Dendritic cell treated with granulocyte-macrophage colony-stimulating factor and Interleukin-4, amounts not matched to agents 40 ng/mL and 50 ng/mL, for 4 days (primary cell): ENCODE measurements around the gene PTPRN2.
"Not testable (repeated sequence)": the region's sequence is repeated elsewhere in the genome, so short reads cannot be mapped to it uniquely, and the experiment has no call there.

Experiments used
- H3K27ac Mint-ChIP-seq: one replicate; pipeline ENCODE4 v1.8.0; 2022; ENCODE audit warnings: mild to moderate bottlenecking, mixed read lengths
- H3K27me3 Mint-ChIP-seq: one replicate; pipeline ENCODE4 v1.8.0; 2022; ENCODE audit warnings: mild to moderate bottlenecking, mixed read lengths
- H3K36me3 Mint-ChIP-seq: one replicate; pipeline ENCODE4 v1.8.0; 2022; ENCODE audit warnings: low read depth, mixed read lengths
- H3K4me1 Mint-ChIP-seq: one replicate; pipeline ENCODE4 v1.8.0; 2022; ENCODE audit warnings: low read depth, mixed read lengths
- H3K4me3 Mint-ChIP-seq: one replicate; pipeline ENCODE4 v1.8.0; 2022; ENCODE audit warnings: mild to moderate bottlenecking, moderate library complexity, mixed read lengths
- H3K9me3 Mint-ChIP-seq: one replicate; pipeline ENCODE4 v1.8.0; 2022; ENCODE audit warnings: mixed read lengths
- intact Hi-C: fragments of 100-400 bp; cut with micrococcal nuclease; formaldehyde crosslinking; loops from one replicate; pipeline ENCODE4 v1.15.0; 2022

PTPRN2 gene

GRCh38 chr7:158336952-158337351, 250.7 kb downstream of the PTPRN2 start:
- H3K27ac Mint-ChIP-seq, H3K36me3 Mint-ChIP-seq, intact Hi-C loops, H3K4me1 Mint-ChIP-seq, H3K4me3 Mint-ChIP-seq, H3K27me3 Mint-ChIP-seq: not testable (repeated sequence)
- H3K9me3 Mint-ChIP-seq: peaks cover 65% of the 10 kb centered on the region

- H3K4me1 Mint-ChIP-seq, H3K36me3 Mint-ChIP-seq, intact Hi-C loops, H3K27ac Mint-ChIP-seq, H3K4me3 Mint-ChIP-seq, H3K27me3 Mint-ChIP-seq: not testable (repeated sequence)
- peaks cover 64% of the 10 kb centered on the region for H3K9me3 Mint-ChIP-seq
Observed at GRCh38 chr7:158332516-158332915, 255.1 kb downstream of the PTPRN2 start.

GRCh38 chr7:158331826-158332450, 255.7 kb downstream of the PTPRN2 start:
- H3K36me3 Mint-ChIP-seq, H3K4me3 Mint-ChIP-seq, intact Hi-C loops, H3K27me3 Mint-ChIP-seq, H3K4me1 Mint-ChIP-seq, H3K27ac Mint-ChIP-seq: not testable (repeated sequence)
- peaks cover 64% of the 10 kb centered on the region for H3K9me3 Mint-ChIP-seq

GRCh38 chr7:158329686-158330085, 257.9 kb downstream of the PTPRN2 start:
- H3K27me3 Mint-ChIP-seq: no peaks in the 10 kb centered on the region
- H3K4me1 Mint-ChIP-seq: no peaks in the 10 kb centered on the region
- H3K9me3 Mint-ChIP-seq: peaks cover 63% of the 10 kb centered on the region
- no peak overlapping the region for H3K27ac Mint-ChIP-seq
- no peaks in the 10 kb centered on the region for H3K36me3 Mint-ChIP-seq
- intact Hi-C loops: no loop called here
- H3K4me3 Mint-ChIP-seq: no peak overlapping the region

GRCh38 chr7:158329014-158329610, 258.5 kb downstream of the PTPRN2 start:
- H3K4me3 Mint-ChIP-seq: no peak overlapping the region
- no peaks in the 10 kb centered on the region for H3K4me1 Mint-ChIP-seq
- H3K9me3 Mint-ChIP-seq: peaks cover 58% of the 10 kb centered on the region
- intact Hi-C loops: no loop called here
- H3K27ac Mint-ChIP-seq: no peak overlapping the region
- no peaks in the 10 kb centered on the region for H3K27me3 Mint-ChIP-seq
- H3K36me3 Mint-ChIP-seq: no peaks in the 10 kb centered on the region

- intact Hi-C loops: no loop called here
- Mint-ChIP-seq H3K4me3 (no peak overlapping the region), H3K9me3 (peaks cover 52% of the 10 kb centered on the region), H3K4me1 (no peaks in the 10 kb centered on the region), H3K36me3 (no peaks in the 10 kb centered on the region), H3K27me3 (no peaks in the 10 kb centered on the region), H3K27ac (no peak overlapping the region)
Observed at GRCh38 chr7:158328376-158329013, 259.1 kb downstream of the PTPRN2 start.

GRCh38 chr7:158327571-158328180, 259.9 kb downstream of the PTPRN2 start:
- Mint-ChIP-seq H3K27ac (no peak overlapping the region), H3K9me3 (peaks cover 44% of the 10 kb centered on the region), H3K36me3 (no peaks in the 10 kb centered on the region), H3K27me3 (no peaks in the 10 kb centered on the region), H3K4me1 (no peaks in the 10 kb centered on the region), H3K4me3 (no peak overlapping the region)
- intact Hi-C loops: no loop called here

GRCh38 chr7:158327012-158327411, 260.6 kb downstream of the PTPRN2 start:
- no peak overlapping the region for H3K4me3 Mint-ChIP-seq
- H3K9me3 Mint-ChIP-seq: peaks cover 40% of the 10 kb centered on the region
- H3K27ac Mint-ChIP-seq: no peak overlapping the region
- H3K4me1 Mint-ChIP-seq: no peaks in the 10 kb centered on the region
- no peaks in the 10 kb centered on the region for H3K27me3 Mint-ChIP-seq
- intact Hi-C loops: no loop called here
- H3K36me3 Mint-ChIP-seq: no peaks in the 10 kb centered on the region

- intact Hi-C loops: no loop called here
- no peaks in the 10 kb centered on the region for H3K4me1 Mint-ChIP-seq
- H3K36me3 Mint-ChIP-seq: no peaks in the 10 kb centered on the region
- no peaks in the 10 kb centered on the region for H3K27me3 Mint-ChIP-seq
- no peak overlapping the region for H3K4me3 Mint-ChIP-seq
- no peak overlapping the region for H3K27ac Mint-ChIP-seq
- peaks cover 40% of the 10 kb centered on the region for H3K9me3 Mint-ChIP-seq
Observed at GRCh38 chr7:158325530-158326381, 261.9 kb downstream of the PTPRN2 start.

GRCh38 chr7:158324397-158325360, 262.9 kb downstream of the PTPRN2 start:
- Mint-ChIP-seq H3K36me3 (no peaks in the 10 kb centered on the region), H3K4me1 (no peaks in the 10 kb centered on the region), H3K27ac (no peak overlapping the region), H3K27me3 (no peaks in the 10 kb centered on the region), H3K9me3 (peaks cover 46% of the 10 kb centered on the region), H3K4me3 (no peak overlapping the region)
- intact Hi-C loops: no loop called here

- Mint-ChIP-seq H3K27me3 (peaks cover 3% of the 10 kb centered on the region), H3K36me3 (no peaks in the 10 kb centered on the region), H3K27ac (no peak overlapping the region), H3K9me3 (peaks cover 53% of the 10 kb centered on the region), H3K4me1 (no peaks in the 10 kb centered on the region), H3K4me3 (no peak overlapping the region)
- intact Hi-C loops: no loop called here
Observed at GRCh38 chr7:158323741-158324396, 263.8 kb downstream of the PTPRN2 start.

- no peaks in the 10 kb centered on the region for H3K4me1 Mint-ChIP-seq
- no peak overlapping the region for H3K4me3 Mint-ChIP-seq
- no peaks in the 10 kb centered on the region for H3K36me3 Mint-ChIP-seq
Observed at GRCh38 chr7:158322616-158323530, 264.8 kb downstream of the PTPRN2 start.

More at GRCh38 chr7:158322616-158323530, 264.8 kb downstream of the PTPRN2 start:
- H3K9me3 Mint-ChIP-seq: peaks cover 51% of the 10 kb centered on the region
- intact Hi-C loops: no loop called here
- H3K27ac Mint-ChIP-seq: no peak overlapping the region
- peaks cover 5% of the 10 kb centered on the region for H3K27me3 Mint-ChIP-seq
